H1 (cell line): Measurements from ENCODE around the gene POTEI. TPM values are rescaled to one million over a fixed set of nuclear protein-coding genes. Genes with fewer than 3 reads are reported as not detected.
"Not testable (repeated sequence)": the region's sequence is repeated elsewhere in the genome, so short reads cannot be mapped to it uniquely, and the experiment has no call there.

Experiments used
- CTCF ChIA-PET: fragments of 300-600 bp; sonication (Branson Sonifier 250); formaldehyde crosslinking; loops from one replicate; lab custom pipeline; 2021; ENCODE audit not compliant: partially characterized antibody; lab: Charles Lee
- POLR2A ChIA-PET: fragments of 300-600 bp; sonication (Branson Sonifier 250); formaldehyde crosslinking; loops from one replicate; lab custom pipeline; 2021; ENCODE audit warnings: inconsistent platforms; ENCODE audit not compliant: partially characterized antibody; lab: Charles Lee
- DNase-seq, 2 experiments: peaks; one replicate each; pipeline versions ENCODE4 v3.0.0 to v3.0.0-alpha.2; 2010 to 2022; ENCODE audit warnings: low spot score in 2 of 2, low read depth in 1 of 2, mixed read lengths in 1 of 2
- FAIRE-seq: peaks from 2 replicates; lab custom pipeline; 2011; peaks lifted over from hg19 to GRCh38; lab: Jason Lieb, UNC
- H2AFZ ChIP-seq: 2 replicates; pipeline ENCODE4 v1.8.1; 2012; ENCODE audit warnings: low read length, inconsistent platforms
- H2AK5ac ChIP-seq: 2 replicates; pipeline ENCODE4 v1.6.1; 2013; ENCODE audit warnings: low read depth, low read length
- H2BK120ac ChIP-seq: replicated peaks from 2 replicates; pipeline ENCODE3; 2013; ENCODE audit warnings: low read depth, low read length, inconsistent platforms
- H2BK12ac ChIP-seq: 2 replicates; pipeline ENCODE4 v1.6.1; 2013; ENCODE audit warnings: low read depth, low read length
- H2BK15ac ChIP-seq: 2 replicates; pipeline ENCODE4 v1.6.1; 2013; ENCODE audit warnings: low read length
- H2BK20ac ChIP-seq: 2 replicates; pipeline ENCODE4 v1.6.1; 2013; ENCODE audit warnings: low read length
- H2BK5ac ChIP-seq: 2 replicates; pipeline ENCODE4 v1.6.1; 2013; ENCODE audit warnings: low read depth, low read length
- H3K14ac ChIP-seq: 2 replicates; pipeline ENCODE4 v1.6.1; 2013; ENCODE audit warnings: inconsistent platforms; ENCODE audit not compliant: insufficient read length
- H3K18ac ChIP-seq: 2 replicates; pipeline ENCODE4 v1.6.1; 2013; ENCODE audit warnings: low read length; ENCODE audit errors: extremely low read depth
- H3K23ac ChIP-seq: 2 replicates; pipeline ENCODE4 v1.6.1; 2013; ENCODE audit warnings: inconsistent platforms; ENCODE audit not compliant: insufficient read length
- H3K23me2 ChIP-seq: 2 replicates; pipeline ENCODE4 v1.6.1; 2013; ENCODE audit warnings: low read depth, low read length
- H3K27ac ChIP-seq: 2 replicates; pipeline ENCODE4 v1.6.1; 2011; ENCODE audit warnings: low read depth, low read length, inconsistent platforms
- H3K27me3 ChIP-seq, 4 experiments: replicated peaks in 1 of 4; 1 replicate in 1 of 4; 2 replicates in 3 of 4; pipeline versions ENCODE4 v1.6.1 to v1.8.1; 2011 to 2013; ENCODE audit warnings: low read length in 3 of 4, mild to moderate bottlenecking in 3 of 4, inconsistent platforms in 2 of 4, mixed read lengths in 2 of 4, moderate library complexity in 1 of 4; ENCODE audit not compliant: control insufficient read depth in 3 of 4, insufficient read depth in 3 of 4; ENCODE audit errors: extremely low read depth in 1 of 4
- H3K36me3 ChIP-seq, 4 experiments: 2 replicates each; pipeline versions ENCODE4 v1.6.1 to v1.8.1; 2011 to 2013; ENCODE audit warnings: mild to moderate bottlenecking in 4 of 4, low read length in 3 of 4, moderate library complexity in 2 of 4, control low read depth in 1 of 4, inconsistent platforms in 1 of 4; ENCODE audit not compliant: insufficient read depth in 4 of 4, control insufficient read depth in 2 of 4
- H3K4ac ChIP-seq: replicated peaks from 2 replicates; pipeline ENCODE3; 2013; ENCODE audit warnings: low read length, low read depth, mixed read lengths, inconsistent platforms; ENCODE audit not compliant: insufficient read length
- H3K4me1 ChIP-seq, 4 experiments: replicated peaks in 1 of 4; 1 replicate in 1 of 4; 2 replicates in 3 of 4; pipeline versions ENCODE4 v1.6.1 to v1.8.1; 2011 to 2013; ENCODE audit warnings: low read length in 3 of 4, inconsistent platforms in 2 of 4, mixed read lengths in 1 of 4; ENCODE audit not compliant: insufficient read depth in 4 of 4, control insufficient read depth in 3 of 4
- H3K4me2 ChIP-seq, 2 experiments: 2 replicates each; pipeline versions ENCODE4 v1.6.1 to v1.8.1; 2011 to 2013; ENCODE audit warnings: low read depth in 2 of 2, low read length in 2 of 2, control low read depth in 1 of 2, inconsistent platforms in 1 of 2, mild to moderate bottlenecking in 1 of 2; ENCODE audit not compliant: insufficient read depth in 1 of 2
- H3K4me3 ChIP-seq, 4 experiments: fragments of 200-600, 300-600 bp in 1 of 4; sonication (generic), shearing (Covaris generic), sonication (Bioruptor Twin) in 1 of 4; 2 replicates each; pipeline versions ENCODE4 v1.5.1 to v1.8.1; 2011 to 2016; ENCODE audit warnings: low read length in 4 of 4, low read depth in 3 of 4, control low read depth in 2 of 4, inconsistent platforms in 2 of 4, mild to moderate bottlenecking in 2 of 4, mixed read lengths in 1 of 4, moderate library complexity in 1 of 4; ENCODE audit not compliant: insufficient read depth in 2 of 4; ENCODE audit errors: extremely low read depth in 1 of 4
- H3K56ac ChIP-seq: replicated peaks from 2 replicates; pipeline ENCODE3; 2013; ENCODE audit warnings: low read depth, mild to moderate bottlenecking, mixed read lengths, low read length, inconsistent platforms; ENCODE audit not compliant: insufficient read length
- H3K79me1 ChIP-seq: 2 replicates; pipeline ENCODE4 v1.6.1; 2013; ENCODE audit warnings: low read depth, low read length, control low read depth
- H3K79me2 ChIP-seq, 2 experiments: 2 replicates each; pipeline versions ENCODE4 v1.6.1 to v1.8.1; 2012 to 2013; ENCODE audit warnings: low read length in 2 of 2, mild to moderate bottlenecking in 2 of 2, inconsistent platforms in 1 of 2; ENCODE audit not compliant: insufficient read depth in 2 of 2, control insufficient read depth in 1 of 2
- H3K9ac ChIP-seq, 4 experiments: replicated peaks in 1 of 4; 1 replicate in 1 of 4; 2 replicates in 3 of 4; pipeline versions ENCODE4 v1.6.1 to v1.8.1; 2011 to 2013; ENCODE audit warnings: low read depth in 3 of 4, low read length in 3 of 4, control low read depth in 2 of 4, mild to moderate bottlenecking in 2 of 4, moderate library complexity in 2 of 4, inconsistent platforms in 1 of 4; ENCODE audit errors: extremely low read depth in 1 of 4
- H3K9me3 ChIP-seq, 2 experiments: 2 replicates each; pipeline versions ENCODE4 v1.6.1 to v1.8.1; 2012 to 2013; ENCODE audit warnings: mild to moderate bottlenecking in 2 of 2, moderate library complexity in 2 of 2, control low read depth in 1 of 2, inconsistent platforms in 1 of 2, low read depth in 1 of 2, low read length in 1 of 2, mixed read lengths in 1 of 2; ENCODE audit not compliant: insufficient read depth in 2 of 2
- H4K20me1 ChIP-seq, 2 experiments: replicated peaks in 1 of 2; 2 replicates each; pipeline versions ENCODE3 to v1.8.1; 2011 to 2013; ENCODE audit warnings: inconsistent platforms in 2 of 2, low read length in 2 of 2, mild to moderate bottlenecking in 1 of 2; ENCODE audit not compliant: insufficient read depth in 2 of 2, control insufficient read depth in 1 of 2
- H4K5ac ChIP-seq: 2 replicates; pipeline ENCODE4 v1.6.1; 2013; ENCODE audit warnings: low read length, low read depth, mixed read lengths, inconsistent platforms; ENCODE audit not compliant: insufficient read length
- H4K8ac ChIP-seq: 2 replicates; pipeline ENCODE4 v1.8.0; 2013; ENCODE audit warnings: mild to moderate bottlenecking, moderate library complexity, low read length, inconsistent platforms; ENCODE audit not compliant: insufficient read depth; ENCODE audit errors: extremely low read depth
- H4K91ac ChIP-seq: replicated peaks from 2 replicates; pipeline ENCODE3; 2013; ENCODE audit warnings: low read length, mixed read lengths, inconsistent platforms; ENCODE audit not compliant: insufficient read length
- WGBS, 2 experiments: shearing (Covaris generic) in 1 of 2; methylation state at CpG; one replicate each; pipeline versions ENCODE4 v1.1.6 to v1.1.7; 2013 to 2015; ENCODE audit warnings: low lambda C conversion rate in 2 of 2, mixed read lengths in 2 of 2, inconsistent platforms in 1 of 2, low coverage in 1 of 2, missing lambda C conversion rate in 1 of 2; ENCODE audit not compliant: insufficient replicate concordance in 2 of 2, insufficient coverage in 1 of 2, insufficient read length in 1 of 2; ENCODE audit errors: extremely low coverage in 1 of 2, missing lambda C conversion rate in 1 of 2; 5-methylcytosine and 5-hydroxymethylcytosine counted together
- polyA plus RNA-seq, 7 experiments: library from polyadenylated mRNA; depleted of rRNA in 3 of 7; stranded (reverse) in 5 of 7; unstranded in 2 of 7; fragments of >200 nt in 5 of 7; fragments of 200-250 nt in 2 of 7; gene quantifications; 1 replicate in 5 of 7; 2 replicates in 1 of 7; 4 replicates in 1 of 7; pipeline versions ENCODE4 v1.2.1 to v1.2.3, GENCODE V29; 2011 to 2013; ENCODE audit warnings: missing spikeins in 2 of 7, mixed read lengths in 2 of 7
- total RNA-seq: library from RNA; stranded (reverse); fragmentation: NEBNext Ultra II Directional; extraction: Animal tissue kit (Norgen Biotek cat#: 25700); gene quantifications from 2 replicates; pipeline ENCODE4 v1.2.1, GENCODE V29; 2021

The POTEI gene
- total and polyA plus RNA-seq, 2 of the 8 experiments (the other 6 are each of a cell fraction or from before 2014, with no cell fraction given): 0.20 TPM

DNA sequence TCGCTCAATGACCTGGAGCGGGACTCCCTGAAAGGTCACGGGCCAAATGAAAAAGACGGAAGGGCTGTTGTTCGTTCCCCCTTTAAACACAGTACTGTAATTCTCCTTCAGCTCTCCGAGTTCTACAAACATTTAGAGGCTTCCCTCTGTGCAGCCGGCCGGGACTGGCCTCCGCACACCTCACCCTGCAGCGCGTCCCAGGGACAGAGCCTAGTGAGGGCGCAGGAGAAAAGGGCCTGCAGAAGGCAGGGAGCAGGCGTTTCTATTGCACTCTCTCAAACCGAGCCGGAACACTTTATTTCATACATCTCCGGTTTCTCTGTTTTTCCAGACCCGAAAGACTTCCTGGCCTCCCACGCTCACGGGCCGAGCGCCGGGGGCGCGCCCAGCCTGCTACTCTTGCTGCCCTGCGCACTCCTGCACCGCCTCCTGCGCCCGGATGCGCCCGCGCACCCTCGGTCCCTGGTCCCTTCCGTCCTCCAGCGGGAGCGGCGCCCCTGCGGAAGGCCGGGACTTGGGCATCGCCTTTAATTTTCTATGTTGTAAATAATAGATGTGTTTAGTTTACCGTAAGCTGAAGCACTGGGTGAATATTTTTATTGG, 18.3 kb upstream of the POTEI start:
- H3K4ac ChIP-seq, H3K9ac ChIP-seq, H2BK12ac ChIP-seq, DNase-seq, H3K27ac ChIP-seq, H3K36me3 ChIP-seq, POLR2A ChIA-PET, H2BK15ac ChIP-seq, H3K27me3 ChIP-seq, H4K5ac ChIP-seq, H3K4me3 ChIP-seq, H3K79me2 ChIP-seq, H3K18ac ChIP-seq, H2AK5ac ChIP-seq, H3K23me2 ChIP-seq, FAIRE-seq, H3K56ac ChIP-seq, H2BK20ac ChIP-seq, H3K9me3 ChIP-seq, H4K8ac ChIP-seq, CTCF ChIA-PET, H2BK120ac ChIP-seq, H3K79me1 ChIP-seq, H3K4me2 ChIP-seq, H2BK5ac ChIP-seq, H2AFZ ChIP-seq, H3K4me1 ChIP-seq, H4K91ac ChIP-seq, H3K23ac ChIP-seq, H3K14ac ChIP-seq, H4K20me1 ChIP-seq: not testable (repeated sequence)
- WGBS, 2 experiments: no CpG with 5 or more reads among the region's 40 CpGs

DNA sequence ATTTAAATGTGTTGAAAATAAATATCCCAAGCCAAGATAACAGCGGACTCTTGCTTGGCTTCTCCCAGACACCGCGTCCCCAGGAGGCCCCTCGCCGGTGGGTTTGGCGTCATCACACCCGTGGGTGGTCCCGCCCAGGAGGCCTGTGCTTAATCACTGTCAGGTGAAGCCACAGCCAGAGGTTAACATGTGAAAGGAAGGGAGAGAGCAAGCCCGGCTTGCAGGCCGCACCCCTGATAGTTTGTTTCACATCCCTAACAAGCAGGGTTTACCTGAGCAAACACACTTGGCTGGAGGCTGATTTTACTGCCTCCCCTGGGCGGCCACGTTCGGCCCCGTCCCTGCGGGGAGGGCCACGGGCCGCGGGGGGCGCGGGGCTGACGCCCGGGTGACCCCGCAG, 13.3 kb upstream of the POTEI start:
- H3K9ac ChIP-seq, H3K9me3 ChIP-seq, H3K14ac ChIP-seq, H4K8ac ChIP-seq, H2BK15ac ChIP-seq, H3K4me3 ChIP-seq, H3K4ac ChIP-seq, DNase-seq, CTCF ChIA-PET, H2AFZ ChIP-seq, H4K91ac ChIP-seq, H2BK20ac ChIP-seq, H3K23me2 ChIP-seq, FAIRE-seq, H4K5ac ChIP-seq, H3K79me1 ChIP-seq, H3K27ac ChIP-seq, H3K4me2 ChIP-seq, H3K56ac ChIP-seq, H2BK12ac ChIP-seq, H3K27me3 ChIP-seq, H3K18ac ChIP-seq, H3K79me2 ChIP-seq, H3K23ac ChIP-seq, H2BK120ac ChIP-seq, POLR2A ChIA-PET, H2BK5ac ChIP-seq, H2AK5ac ChIP-seq, H4K20me1 ChIP-seq, H3K36me3 ChIP-seq, H3K4me1 ChIP-seq: not testable (repeated sequence)
- no CpG with 5 or more reads among the region's 23 CpGs for WGBS, 2 experiments
